ENCODE data around the gene PCNX1. TPM values are rescaled to one million over a fixed set of nuclear protein-coding genes. Genes with fewer than 3 reads are reported as not detected.
"Not testable (repeated sequence)": the region's sequence is repeated elsewhere in the genome, so short reads cannot be mapped to it uniquely, and the experiment has no call there.

The PCNX1 gene
- total and polyA plus RNA-seq, 2 donors (not counting 1 experiment from before 2014, with no cell fraction given) = 35.7 to 69.4 TPM

GRCh38 chr14:70934502-70935134, 27.4 kb downstream of the PCNX1 start:
- peak overlapping the region in 1 of 4 experiments; percentile 6 for H3K4me3 ChIP-seq (replicated peaks in 1 of 4; ENCODE audit: control extremely low read depth in 1 of 4, insufficient read depth in 1 of 4, low read depth in 3 of 4, low read length in 4 of 4)
- H3K9ac ChIP-seq (ENCODE audit: insufficient read depth, low read length) = no peak overlapping the region

GRCh38 chr14:70935135-70935534, 27.9 kb downstream of the PCNX1 start:
- H3K9ac ChIP-seq (ENCODE audit: insufficient read depth, low read length) = no peak overlapping the region
- DNase-seq (ENCODE audit: low read depth in 2 of 2) = no peak
- H4K20me1 ChIP-seq (ENCODE audit: control insufficient read depth, extremely low read depth, insufficient read depth, low read length) = no peaks in the 10 kb centered on the region
- peak overlapping the region in 1 of 4 experiments; percentile 6 for H3K4me3 ChIP-seq (replicated peaks in 1 of 4; ENCODE audit: control extremely low read depth in 1 of 4, insufficient read depth in 1 of 4, low read depth in 3 of 4, low read length in 4 of 4)
- H3K9me3 ChIP-seq (ENCODE audit: control insufficient read depth, insufficient read depth, low read depth, low read length) = no peaks in the 10 kb centered on the region
- no peaks in the 10 kb centered on the region for H3K36me3 ChIP-seq (ENCODE audit: control insufficient read depth, insufficient read depth, low read length)
- peak overlapping the region; percentile 40 for H3K4me2 ChIP-seq (ENCODE audit: extremely low read depth, insufficient read depth, low read length)
- H3K27me3 ChIP-seq (ENCODE audit: control insufficient read depth, insufficient read depth, low read length) = no peaks in the 10 kb centered on the region
- no peak overlapping the region for H2AFZ ChIP-seq (ENCODE audit: low read length)
- peak overlapping the region; percentile 45 for H3K27ac ChIP-seq (ENCODE audit: insufficient read depth, low read length)
- H3K4me1 ChIP-seq (ENCODE audit: control insufficient read depth, extremely low read depth, insufficient read depth, low read length) = peaks cover 7% of the 10 kb centered on the region
- H3K79me2 ChIP-seq (ENCODE audit: control insufficient read depth, insufficient read depth, low read length) = peaks cover 34% of the 10 kb centered on the region
- TF ChIP-seq EZH2 (IDR thresholded peaks at IDR 0.05; ENCODE audit: low read length, missing control alignments) (no peak), CTCF (conservative IDR thresholded peaks at IDR 0.05 in 1 of 2, IDR thresholded peaks at IDR 0.05 in 1 of 2; ENCODE audit: low read depth in 1 of 2, low read length in 2 of 2) (no peak)

More at GRCh38 chr14:70934502-70935134, 27.4 kb downstream of the PCNX1 start:
- peaks cover 39% of the 10 kb centered on the region for H3K79me2 ChIP-seq (ENCODE audit: control insufficient read depth, insufficient read depth, low read length)
- peak overlapping the region; percentile 40 for H3K4me2 ChIP-seq (ENCODE audit: extremely low read depth, insufficient read depth, low read length)
- no peaks in the 10 kb centered on the region for H3K36me3 ChIP-seq (ENCODE audit: control insufficient read depth, insufficient read depth, low read length)
- no peak for TF ChIP-seq CTCF (conservative IDR thresholded peaks at IDR 0.05 in 1 of 2, IDR thresholded peaks at IDR 0.05 in 1 of 2; ENCODE audit: low read depth in 1 of 2, low read length in 2 of 2)
- no peak for TF ChIP-seq EZH2 (IDR thresholded peaks at IDR 0.05; ENCODE audit: low read length, missing control alignments)
- no peaks in the 10 kb centered on the region for H4K20me1 ChIP-seq (ENCODE audit: control insufficient read depth, extremely low read depth, insufficient read depth, low read length)
- H3K9me3 ChIP-seq (ENCODE audit: control insufficient read depth, insufficient read depth, low read depth, low read length) = no peaks in the 10 kb centered on the region
- DNase-seq (ENCODE audit: low read depth in 2 of 2) = peak; percentile 32 to 71
- H3K27me3 ChIP-seq (ENCODE audit: control insufficient read depth, insufficient read depth, low read length) = no peaks in the 10 kb centered on the region
- peaks cover 7% of the 10 kb centered on the region for H3K4me1 ChIP-seq (ENCODE audit: control insufficient read depth, extremely low read depth, insufficient read depth, low read length)
- peak overlapping the region; percentile 53 for H3K27ac ChIP-seq (ENCODE audit: insufficient read depth, low read length)
- H2AFZ ChIP-seq (ENCODE audit: low read length) = no peak overlapping the region

GRCh38 chr14:70939693-70940092, 32.4 kb downstream of the PCNX1 start:
- not testable (repeated sequence) for DNase-seq (ENCODE audit: low read depth in 2 of 2); H3K27me3 ChIP-seq (ENCODE audit: control insufficient read depth, insufficient read depth, low read length); H4K20me1 ChIP-seq (ENCODE audit: control insufficient read depth, extremely low read depth, insufficient read depth, low read length); H3K4me2 ChIP-seq (ENCODE audit: extremely low read depth, insufficient read depth, low read length); H2AFZ ChIP-seq (ENCODE audit: low read length); H3K4me3 ChIP-seq (replicated peaks in 1 of 4; ENCODE audit: control extremely low read depth in 1 of 4, insufficient read depth in 1 of 4, low read depth in 3 of 4, low read length in 4 of 4); H3K36me3 ChIP-seq (ENCODE audit: control insufficient read depth, insufficient read depth, low read length); H3K27ac ChIP-seq (ENCODE audit: insufficient read depth, low read length); H3K4me1 ChIP-seq (ENCODE audit: control insufficient read depth, extremely low read depth, insufficient read depth, low read length); H3K9me3 ChIP-seq (ENCODE audit: control insufficient read depth, insufficient read depth, low read depth, low read length); H3K9ac ChIP-seq (ENCODE audit: insufficient read depth, low read length)
- H3K79me2 ChIP-seq (ENCODE audit: control insufficient read depth, insufficient read depth, low read length) = peaks cover 33% of the 10 kb centered on the region

- not testable (repeated sequence) for DNase-seq (ENCODE audit: low read depth in 2 of 2); H3K36me3 ChIP-seq (ENCODE audit: control insufficient read depth, insufficient read depth, low read length); H2AFZ ChIP-seq (ENCODE audit: low read length); H3K4me3 ChIP-seq (replicated peaks in 1 of 4; ENCODE audit: control extremely low read depth in 1 of 4, insufficient read depth in 1 of 4, low read depth in 3 of 4, low read length in 4 of 4); H3K9ac ChIP-seq (ENCODE audit: insufficient read depth, low read length); H3K4me2 ChIP-seq (ENCODE audit: extremely low read depth, insufficient read depth, low read length); H3K9me3 ChIP-seq (ENCODE audit: control insufficient read depth, insufficient read depth, low read depth, low read length); H3K4me1 ChIP-seq (ENCODE audit: control insufficient read depth, extremely low read depth, insufficient read depth, low read length); H4K20me1 ChIP-seq (ENCODE audit: control insufficient read depth, extremely low read depth, insufficient read depth, low read length); H3K27me3 ChIP-seq (ENCODE audit: control insufficient read depth, insufficient read depth, low read length); H3K27ac ChIP-seq (ENCODE audit: insufficient read depth, low read length)
- peaks cover 23% of the 10 kb centered on the region for H3K79me2 ChIP-seq (ENCODE audit: control insufficient read depth, insufficient read depth, low read length)
Observed at GRCh38 chr14:70941637-70942341, 34.5 kb downstream of the PCNX1 start.
